Measurements from ENCODE around the gene PXDC1. TPM values are rescaled to one million over a fixed set of nuclear protein-coding genes. Genes with fewer than 3 reads are reported as not detected.

PXDC1 gene
- total RNA-seq, 1 donor from 2014 or later = 231 TPM

GRCh38 chr6:3747100-3747737 is 4.3 kb downstream of the PXDC1 start:
- peak overlapping the region; percentile 88 for H3K4me3 Mint-ChIP-seq (ENCODE audit: unreplicated experiment)
- peak; percentile 61 for DNase-seq (ENCODE audit: low spot score)
- no peak for TF ChIP-seq CTCF (IDR thresholded peaks at IDR 0.05)
- peaks cover 38% of the 10 kb centered on the region for H3K36me3 Mint-ChIP-seq (ENCODE audit: low read depth)
- peak overlapping the region; percentile 91 for H3K27ac Mint-ChIP-seq (ENCODE audit: unreplicated experiment)
- no peaks in the 10 kb centered on the region for H3K9me3 Mint-ChIP-seq (ENCODE audit: low read depth)
- H3K27me3 Mint-ChIP-seq (ENCODE audit: low read depth) = no peaks in the 10 kb centered on the region
- peaks cover 76% of the 10 kb centered on the region for H3K4me1 Mint-ChIP-seq (ENCODE audit: low read depth)

GRCh38 chr6:3746696-3747095 is 4.8 kb downstream of the PXDC1 start:
- peaks cover 80% of the 10 kb centered on the region for H3K4me1 Mint-ChIP-seq (ENCODE audit: low read depth)

GRCh38 chr6:3746119-3746691 is 5.3 kb downstream of the PXDC1 start:
- peaks cover 42% of the 10 kb centered on the region for H3K36me3 Mint-ChIP-seq (ENCODE audit: low read depth)
- peak overlapping the region; percentile 88 for H3K4me3 Mint-ChIP-seq (ENCODE audit: unreplicated experiment)
- no peaks in the 10 kb centered on the region for H3K9me3 Mint-ChIP-seq (ENCODE audit: low read depth)
- no peaks in the 10 kb centered on the region for H3K27me3 Mint-ChIP-seq (ENCODE audit: low read depth)
- H3K4me1 Mint-ChIP-seq (ENCODE audit: low read depth) = peaks cover 85% of the 10 kb centered on the region
- peak overlapping the region; percentile 91 for H3K27ac Mint-ChIP-seq (ENCODE audit: unreplicated experiment)
- TF ChIP-seq CTCF (IDR thresholded peaks at IDR 0.05) = no peak
- DNase-seq (ENCODE audit: low spot score) = peak; percentile 68

More at GRCh38 chr6:3746696-3747095, 4.8 kb downstream of the PXDC1 start:
- H3K27ac Mint-ChIP-seq (ENCODE audit: unreplicated experiment) = peak overlapping the region; percentile 91
- H3K36me3 Mint-ChIP-seq (ENCODE audit: low read depth) = peaks cover 39% of the 10 kb centered on the region
- H3K27me3 Mint-ChIP-seq (ENCODE audit: low read depth) = no peaks in the 10 kb centered on the region
- peak; percentile 11 for DNase-seq (ENCODE audit: low spot score)
- no peak for TF ChIP-seq CTCF (IDR thresholded peaks at IDR 0.05)
- H3K9me3 Mint-ChIP-seq (ENCODE audit: low read depth) = no peaks in the 10 kb centered on the region
- H3K4me3 Mint-ChIP-seq (ENCODE audit: unreplicated experiment) = peak overlapping the region; percentile 88

- no peak for DNase-seq (ENCODE audit: low spot score)
- H3K27ac Mint-ChIP-seq (ENCODE audit: unreplicated experiment) = peak overlapping the region; percentile 91
- H3K4me1 Mint-ChIP-seq (ENCODE audit: low read depth) = peaks cover 90% of the 10 kb centered on the region
- H3K27me3 Mint-ChIP-seq (ENCODE audit: low read depth) = no peaks in the 10 kb centered on the region
- no peaks in the 10 kb centered on the region for H3K9me3 Mint-ChIP-seq (ENCODE audit: low read depth)
- H3K36me3 Mint-ChIP-seq (ENCODE audit: low read depth) = peaks cover 46% of the 10 kb centered on the region
- TF ChIP-seq CTCF (IDR thresholded peaks at IDR 0.05) = no peak
- peak overlapping the region; percentile 88 for H3K4me3 Mint-ChIP-seq (ENCODE audit: unreplicated experiment)
Measured at GRCh38 chr6:3745566-3746118, 5.9 kb downstream of the PXDC1 start.

- Mint-ChIP-seq H3K9me3 (ENCODE audit: low read depth) (no peaks in the 10 kb centered on the region), H3K36me3 (ENCODE audit: low read depth) (peaks cover 48% of the 10 kb centered on the region), H3K4me1 (ENCODE audit: low read depth) (peaks cover 97% of the 10 kb centered on the region), H3K27me3 (ENCODE audit: low read depth) (no peaks in the 10 kb centered on the region), H3K27ac (ENCODE audit: unreplicated experiment) (peak overlapping the region; percentile 91), H3K4me3 (ENCODE audit: unreplicated experiment) (peak overlapping the region; percentile 65)
- TF ChIP-seq CTCF (IDR thresholded peaks at IDR 0.05) = no peak
- DNase-seq (ENCODE audit: low spot score) = peak; percentile 88
Measured at GRCh38 chr6:3744901-3745470, 6.5 kb downstream of the PXDC1 start.

Data from chondrocyte (in vitro differentiated cells).